Measurements from ENCODE around the gene AASDH.

GRCh38 chr4:56323327-56323726, 64.0 kb downstream of the AASDH start:
- no peak for TF ChIP-seq POLR2A (IDR thresholded peaks at IDR 0.05; ENCODE audit: low read depth, low read length)
- no peak for TF ChIP-seq CTCF (conservative IDR thresholded peaks at IDR 0.05; ENCODE audit: low read depth, low read length)
- TF ChIP-seq CEBPB (IDR thresholded peaks at IDR 0.05; ENCODE audit: low read depth, low read length) = no peak
- no peak for TF ChIP-seq RCOR1 (IDR thresholded peaks at IDR 0.05; ENCODE audit: insufficient replicate concordance, low read length)
- no peak for TF ChIP-seq SMC3 (IDR thresholded peaks at IDR 0.05; ENCODE audit: low read depth, low read length)
- TF ChIP-seq MXI1 (IDR thresholded peaks at IDR 0.05; ENCODE audit: borderline replicate concordance, low read depth, low read length) = no peak
- TF ChIP-seq RAD21 (IDR thresholded peaks at IDR 0.05; ENCODE audit: low read length) = no peak
- no peak for TF ChIP-seq FOS (IDR thresholded peaks at IDR 0.05; ENCODE audit: low read depth, low read length)

All from IMR-90 (cell line).